ENCODE measurements around the gene UCN3.

GRCh38 chr10:5334196-5334880, 30.4 kb upstream of the UCN3 start:
- TF ChIP-seq KLF6 (CRISPR knock-in tag; IDR thresholded peaks at IDR 0.05; ENCODE audit: borderline replicate concordance) = no peak
- no peak for TF ChIP-seq POLR2AphosphoS2 (IDR thresholded peaks at IDR 0.05; ENCODE audit: low read length)
- no peak for TF ChIP-seq LARP7 (IDR thresholded peaks at IDR 0.05)
- no peak for TF ChIP-seq GABPA (tag; conservative IDR thresholded peaks at IDR 0.05; ENCODE audit: low read depth)
- TF ChIP-seq POLR2AphosphoS5 (IDR thresholded peaks at IDR 0.05; ENCODE audit: control insufficient read depth, insufficient read depth, low read depth, low read length) = no peak
- no peak for TF ChIP-seq POLR2B (IDR thresholded peaks at IDR 0.05; ENCODE audit: low read depth, partially characterized antibody)
